Adrenal gland (tissue), 12 donors: ENCODE measurements around the gene EFS. TPM values are rescaled to one million over a fixed set of nuclear protein-coding genes. Genes with fewer than 3 reads are reported as not detected.
"Not testable (repeated sequence)": the region's sequence is repeated elsewhere in the genome, so short reads cannot be mapped to it uniquely, and the experiment has no call there.

Source experiments
- DNase-seq, 7 donors: peaks; one replicate each; pipeline ENCODE4 v3.0.0-alpha.2; 2019 to 2020
- H3K27ac ChIP-seq, 5 donors: fragments of 200-600 bp; sonication (generic) in 4 of 5; 1 replicate in 3 of 5; 2 replicates in 2 of 5; pipeline versions ENCODE4 v1.5.1 to v1.8.0; 2016 to 2020; ENCODE audit warnings: mild to moderate bottlenecking in 1 of 5
- H3K27me3 ChIP-seq: fragments of 200-600 bp; 2 replicates; pipeline ENCODE4 v1.8.0; 2021
- H3K36me3 ChIP-seq, 2 donors: fragments of 200-600 bp; replicated peaks in 1 of 2; 1 replicate in 1 of 2; 2 replicates in 1 of 2; pipeline versions ENCODE4 v1.5.1 to v1.8.0; 2018 to 2022
- H3K4me1 ChIP-seq, 2 donors: fragments of 200-600 bp; replicated peaks in 1 of 2; 1 replicate in 1 of 2; 2 replicates in 1 of 2; pipeline versions ENCODE4 v1.5.1 to v1.8.0; 2018 to 2021
- H3K4me3 ChIP-seq, 4 donors: fragments of 200-600 bp; sonication (generic) in 3 of 4; one replicate each; pipeline ENCODE4 v1.5.1; 2016 to 2018
- H3K9me3 ChIP-seq, 3 donors: fragments of 200-600 bp; sonication (generic) in 1 of 3; replicated peaks in 1 of 3; 1 replicate in 2 of 3; 2 replicates in 1 of 3; pipeline versions ENCODE4 v1.5.1 to v1.8.0; 2016 to 2021
- CTCF ChIP-seq, 6 experiments: fragments of 450-650 bp in 4 of 6; fragments of 200-600 bp in 2 of 6; sonication (generic) in 1 of 6; IDR thresholded peaks; 1 replicate in 5 of 6; 2 replicates in 1 of 6; pipeline versions ENCODE4 v1.5.1 to v1.8.0; 2016 to 2021; ENCODE audit warnings: antibody characterized with exemption in 6 of 6, mild to moderate bottlenecking in 2 of 6, moderate library complexity in 1 of 6
- POLR2A ChIP-seq, 2 donors: fragments of 450-650 bp; IDR thresholded peaks; one replicate each; pipeline ENCODE4 v1.6.1; 2017; ENCODE audit warnings: antibody characterized with exemption in 2 of 2, mild to moderate bottlenecking in 2 of 2, moderate library complexity in 1 of 2
- WGBS, 4 donors: extraction: QIAGEN DNeasy Blood & Tissue Kit in 2 of 4; methylation state at CpG; one replicate each; pipeline versions ENCODE4 v1.1.5 to v1.1.7; 2013 to 2017; 5-methylcytosine and 5-hydroxymethylcytosine counted together
- intact Hi-C, 2 donors: fragments of 100-400 bp; cut with DNase I; formaldehyde crosslinking; loops; one replicate each; pipeline versions ENCODE4 v1.14.1 to v1.15.0; 2022 to 2023
- polyA plus RNA-seq, 3 donors: library from polyadenylated mRNA; stranded (reverse); fragments of 200-250 nt in 2 of 3; fragments of 350-450 nt in 1 of 3; fragmentation: Illumina TruSeq in 1 of 3; extraction: RNeasy Lipid Tissue Mini Kit (QIAGEN cat#74804) in 1 of 3; gene quantifications; one replicate each; pipeline ENCODE4 v1.2.3, GENCODE V29; 2013 to 2014
- total RNA-seq, 9 donors: library from RNA; depleted of rRNA in 4 of 9; stranded (reverse); fragments of >200 nt in 4 of 9; fragments of 120-200 nt in 1 of 9; fragmentation: NEBNext Ultra II Directional in 1 of 9; extraction: Animal tissue kit (Norgen Biotek cat#: 25700) in 1 of 9; gene quantifications; one replicate each; pipeline versions ENCODE4 v1.1.0 to v1.2.4, GENCODE V29; 2013 to 2023
- donor health status: healthy with polysubstance abuse.
- donor health status: Bipolar disorder and iron deficiency.
- donor health status: DM: yes; HTN: yes; CAD: no.
- donor health status: DM: no; HTN: no; CAD: no.
- donor health status: DM: no; HTN: no; CAD: no.
- donor health status: DM: yes; HTN: yes; CAD: no.

Gene EFS
- total and polyA plus RNA-seq, 12 donors = 2.1 to 49.4 (median 4.1) TPM

GRCh38 chr14:23392613-23393012, 27.6 kb upstream of the EFS start:
- no peak for TF ChIP-seq CTCF (IDR thresholded peaks at IDR 0.05)
- TF ChIP-seq POLR2A (IDR thresholded peaks at IDR 0.05) = no peak
- Histone ChIP-seq H3K36me3 (no peaks in the 10 kb centered on the region), H3K27me3 (no peaks in the 10 kb centered on the region)

GRCh38 chr14:23389871-23390270, 24.9 kb upstream of the EFS start:
- H3K27me3 ChIP-seq, DNase-seq, H3K36me3 ChIP-seq, H3K9me3 ChIP-seq, H3K4me1 ChIP-seq, intact Hi-C loops, H3K27ac ChIP-seq, H3K4me3 ChIP-seq: not testable (repeated sequence)
- WGBS, 4 donors = 73 to 90% (median 84%) methylated on average over 3 to 5 of the region's 19 CpGs

More at GRCh38 chr14:23392613-23393012, 27.6 kb upstream of the EFS start:
- H3K4me3 ChIP-seq = no peak overlapping the region
- no peak for DNase-seq
- no peaks in the 10 kb centered on the region for H3K4me1 ChIP-seq
- H3K9me3 ChIP-seq = no peaks in the 10 kb centered on the region
- WGBS, 4 donors = 74 to 84% (median 81%) methylated on average over 6 to 7 of the region's 7 CpGs
- intact Hi-C loops = no loop called here
- H3K27ac ChIP-seq = no peak overlapping the region

- Histone ChIP-seq H3K4me1 (no peaks in the 10 kb centered on the region), H3K36me3 (no peaks in the 10 kb centered on the region), H3K4me3 (no peak overlapping the region), H3K27ac (no peak overlapping the region), H3K27me3 (no peaks in the 10 kb centered on the region), H3K9me3 (no peaks in the 10 kb centered on the region)
- no peak for DNase-seq
- intact Hi-C loops = no loop called here
- TF ChIP-seq CTCF (IDR thresholded peaks at IDR 0.05) (no peak), POLR2A (IDR thresholded peaks at IDR 0.05) (no peak)
- WGBS, 4 donors = 72 to 89% (median 80%) methylated on average over 12 of the region's 12 CpGs
Observed at GRCh38 chr14:23389396-23389795, 24.4 kb upstream of the EFS start.

GRCh38 chr14:23388996-23389395, 24.0 kb upstream of the EFS start:
- no peak overlapping the region for H3K27ac ChIP-seq
- H3K27me3 ChIP-seq = no peaks in the 10 kb centered on the region
- H3K36me3 ChIP-seq = no peaks in the 10 kb centered on the region
- no peaks in the 10 kb centered on the region for H3K4me1 ChIP-seq
- H3K4me3 ChIP-seq = no peak overlapping the region
- H3K9me3 ChIP-seq = no peaks in the 10 kb centered on the region
- WGBS, 4 donors = 61 to 87% (median 77%) methylated on average over 8 of the region's 8 CpGs
- DNase-seq = no peak
- TF ChIP-seq CTCF (IDR thresholded peaks at IDR 0.05) = no peak
- TF ChIP-seq POLR2A (IDR thresholded peaks at IDR 0.05) = no peak
- intact Hi-C loops = no loop called here
